Heart right ventricle (tissue), 16 donors: Measurements from ENCODE around the gene IGF2BP2. TPM values are rescaled to one million over a fixed set of nuclear protein-coding genes. Genes with fewer than 3 reads are reported as not detected.

Experiments used
- ATAC-seq, 8 donors: fragments of 200-7000 bp; cut with Tn5 transposase; one replicate each; pipeline ENCODE4 v1.9.1; 2020; ENCODE audit warnings: mild to moderate bottlenecking in 8 of 8, moderate library complexity in 8 of 8, moderate number of reproducible peaks in 1 of 8
- DNase-seq, 2 donors: peaks; one replicate each; pipeline ENCODE4 v3.0.0-alpha.2; 2020
- H3K27ac ChIP-seq, 10 donors: fragments of 200-600 bp; sonication (generic) in 2 of 10; one replicate each; pipeline versions ENCODE4 v1.5.0 to v1.8.0; 2020 to 2022; ENCODE audit warnings: mild to moderate bottlenecking in 3 of 10
- H3K27me3 ChIP-seq, 7 donors: fragments of 200-600 bp; one replicate each; pipeline ENCODE4 v1.8.0; 2021 to 2022; ENCODE audit warnings: mild to moderate bottlenecking in 2 of 7
- H3K36me3 ChIP-seq, 9 donors: fragments of 200-600 bp; sonication (generic) in 1 of 9; one replicate each; pipeline versions ENCODE4 v1.5.0 to v1.8.0; 2020 to 2022; ENCODE audit warnings: mild to moderate bottlenecking in 2 of 9
- H3K4me1 ChIP-seq, 9 donors: fragments of 200-600 bp; sonication (generic) in 1 of 9; one replicate each; pipeline versions ENCODE4 v1.5.0 to v1.8.0; 2020 to 2022; ENCODE audit warnings: mild to moderate bottlenecking in 4 of 9
- H3K4me3 ChIP-seq, 10 donors: fragments of 200-600 bp; sonication (generic) in 2 of 10; one replicate each; pipeline versions ENCODE4 v1.5.0 to v1.8.0; 2020 to 2022; ENCODE audit warnings: mild to moderate bottlenecking in 7 of 10, moderate library complexity in 2 of 10
- H3K9me3 ChIP-seq, 11 donors: fragments of 200-600 bp in 10 of 11; sonication (generic) in 2 of 11; one replicate each; pipeline versions ENCODE4 v1.5.0 to v1.8.0; 2013 to 2022; ENCODE audit warnings: mild to moderate bottlenecking in 2 of 11, control low read depth in 1 of 11, moderate library complexity in 1 of 11
- CTCF ChIP-seq, 9 donors: fragments of 200-600 bp; sonication (generic) in 2 of 9; IDR thresholded peaks; one replicate each; pipeline versions ENCODE4 v1.5.0 to v1.8.0; 2021 to 2022; ENCODE audit warnings: antibody characterized with exemption in 9 of 9, mild to moderate bottlenecking in 5 of 9, moderate library complexity in 1 of 9
- WGBS, 2 donors: extraction: QIAGEN DNeasy Blood & Tissue Kit; methylation state at CpG; one replicate each; pipeline ENCODE4 v1.1.7; 2013; ENCODE audit warnings: inconsistent platforms in 1 of 2; 5-methylcytosine and 5-hydroxymethylcytosine counted together
- intact Hi-C, 10 donors: fragments of 100-400 bp; cut with DNase I; formaldehyde crosslinking; loops; one replicate each; pipeline versions ENCODE4 v1.11.1 to v1.14.2; 2022
- polyA plus RNA-seq, 2 donors: library from polyadenylated mRNA; stranded (reverse); fragments of 200-250 nt; gene quantifications; one replicate each; pipeline ENCODE4 v1.2.3, GENCODE V29; 2013
- total RNA-seq, 10 donors: library from RNA; stranded (reverse); fragmentation: NEBNext Ultra II Directional in 3 of 10; extraction: Animal tissue kit (Norgen Biotek cat#: 25700) in 3 of 10; gene quantifications; one replicate each; pipeline versions ENCODE4 v1.2.1 to v1.2.4, GENCODE V29; 2021 to 2023
- donor health status: Arrhythmogenic right ventricular cardiomyopathy.
- donor health status: ischemic (EF 13 %, LVEDD 7.1; RV severe dilation, severe dysfunction).
- donor health status: healthy with polysubstance abuse.
- donor health status: DM: no; HTN: yes; CAD: no.
- donor health status: DM: no; HTN: no; CAD: no.
- donor health status: ischemic (EF 25% LVEDD 6.9; RV normal size, moderate dysfunction).
- donor health status: ischemic (EF 25% LVEDD 5.7; RV mildly dilated, moderate dysfunction).
- donor health status: healthy.
- donor health status: DM: yes; HTN: yes; CAD: no.
- donor health status: Ischemic cardiomyopathy.
- donor health status: ischemic (EF 35%, LVEDD 5.7; RV mildly dilated, moderate dysfunction).
- donor health status: nonischemic (EF 11% LVEDD 7.7; RV severe dilation, severe dysfunction).
- donor health status: DM: yes; HTN: yes; CAD: no.
- donor health status: PGD.
- donor health status: ischemic (EF 29% LVEDD 5.4; RV normal size, mild dysfunction).
- donor health status: nonischemic (EF 23%, LVEDD 6.1; RV moderate dilation, normal function).

IGF2BP2 gene
- total and polyA plus RNA-seq, 12 donors = 9.4 to 17.8 (median 15.4) TPM

- Histone ChIP-seq H3K9me3 (no peaks in the 10 kb centered on the region), H3K27me3 (peaks cover 0 to 70% (median 41%) of the 10 kb centered on the region in 7 donors), H3K4me3 (peak overlapping the region; percentile 58 to 83 (median 74)), H3K4me1 (peaks cover 2 to 27% (median 16%) of the 10 kb centered on the region in 9 donors), H3K27ac (peak overlapping the region in 6 of 10 donors; percentile 18 to 77 (median 72)), H3K36me3 (no peaks in the 10 kb centered on the region)
- WGBS, 2 donors = 23 to 32% methylated on average over 9 of the region's 9 CpGs
- intact Hi-C loops = loop anchor here in 3 of 10 donors (10.0 kb wide), 2 partner anchors 88 to 112 kb away; partner anchors contain the start of gene TRA2B (in 3 of the 3)
- no peak for TF ChIP-seq CTCF (IDR thresholded peaks at IDR 0.05)
- ATAC-seq = no peak
- no peak for DNase-seq
These were observed 2.4 kb downstream of the IGF2BP2 start for GRCh38 chr3:185822221-185823000.

- H3K27me3 ChIP-seq = peaks cover 0 to 66% (median 37%) of the 10 kb centered on the region in 7 donors
- DNase-seq (no peak), ATAC-seq (no peak)
- intact Hi-C loops = loop anchor here in 3 of 10 donors (10.0 kb wide), 2 partner anchors 86 to 114 kb away; partner anchors contain the start of gene TRA2B (in 3 of the 3)
- no peaks in the 10 kb centered on the region for H3K9me3 ChIP-seq
- WGBS, 2 donors = 55 to 69% methylated on average over 6 of the region's 6 CpGs
- no peak for TF ChIP-seq CTCF (IDR thresholded peaks at IDR 0.05)
- H3K27ac ChIP-seq = no peak overlapping the region
- H3K4me3 ChIP-seq = peak overlapping the region in 1 of 10 donors; percentile 16
- H3K36me3 ChIP-seq = no peaks in the 10 kb centered on the region
- peaks cover 2 to 25% (median 13%) of the 10 kb centered on the region in 9 donors for H3K4me1 ChIP-seq
These were observed 3.7 kb downstream of the IGF2BP2 start for GRCh38 chr3:185820973-185821758.

DNA sequence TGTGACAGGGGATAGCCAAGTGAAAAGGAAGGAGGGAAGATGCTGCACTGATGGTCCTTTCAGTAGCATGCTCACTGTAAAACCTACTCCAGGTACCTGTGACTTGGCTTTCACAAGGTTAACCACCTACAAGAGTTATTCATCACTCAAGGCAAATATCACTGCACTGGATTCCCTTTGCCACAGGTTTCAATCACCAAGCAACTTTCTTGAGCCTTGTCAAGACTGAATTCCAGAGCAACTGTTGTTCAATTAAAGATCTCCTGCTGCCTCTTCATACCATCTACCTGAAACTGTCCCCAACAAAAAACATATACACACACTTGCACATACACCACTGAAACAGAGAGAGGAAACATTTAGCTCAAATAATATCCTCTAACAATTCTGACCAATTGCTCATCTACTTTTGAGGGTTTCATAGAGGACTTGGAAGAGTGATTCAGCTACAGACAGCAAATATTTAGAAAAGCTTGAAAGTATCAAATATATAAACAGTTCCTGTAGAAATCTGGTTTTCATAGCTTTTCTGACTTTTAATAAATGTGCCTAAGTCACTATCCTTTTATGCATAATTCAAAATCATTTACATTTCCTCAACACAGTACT is 6.5 kb downstream of the IGF2BP2 start:
- peaks cover 0 to 60% (median 28%) of the 10 kb centered on the region in 7 donors for H3K27me3 ChIP-seq
- intact Hi-C loops = no loop called here
- TF ChIP-seq CTCF (IDR thresholded peaks at IDR 0.05) = no peak

More for the DNA sequence above, 6.5 kb downstream of the IGF2BP2 start:
- Histone ChIP-seq H3K9me3 (no peaks in the 10 kb centered on the region), H3K4me1 (peaks cover 0 to 33% (median 8%) of the 10 kb centered on the region in 9 donors), H3K27ac (no peak overlapping the region), H3K36me3 (no peaks in the 10 kb centered on the region), H3K4me3 (no peak overlapping the region)
- ATAC-seq = no peak
- DNase-seq = no peak
